ENCODE measurements around the gene THY1.

THY1 gene

DNA sequence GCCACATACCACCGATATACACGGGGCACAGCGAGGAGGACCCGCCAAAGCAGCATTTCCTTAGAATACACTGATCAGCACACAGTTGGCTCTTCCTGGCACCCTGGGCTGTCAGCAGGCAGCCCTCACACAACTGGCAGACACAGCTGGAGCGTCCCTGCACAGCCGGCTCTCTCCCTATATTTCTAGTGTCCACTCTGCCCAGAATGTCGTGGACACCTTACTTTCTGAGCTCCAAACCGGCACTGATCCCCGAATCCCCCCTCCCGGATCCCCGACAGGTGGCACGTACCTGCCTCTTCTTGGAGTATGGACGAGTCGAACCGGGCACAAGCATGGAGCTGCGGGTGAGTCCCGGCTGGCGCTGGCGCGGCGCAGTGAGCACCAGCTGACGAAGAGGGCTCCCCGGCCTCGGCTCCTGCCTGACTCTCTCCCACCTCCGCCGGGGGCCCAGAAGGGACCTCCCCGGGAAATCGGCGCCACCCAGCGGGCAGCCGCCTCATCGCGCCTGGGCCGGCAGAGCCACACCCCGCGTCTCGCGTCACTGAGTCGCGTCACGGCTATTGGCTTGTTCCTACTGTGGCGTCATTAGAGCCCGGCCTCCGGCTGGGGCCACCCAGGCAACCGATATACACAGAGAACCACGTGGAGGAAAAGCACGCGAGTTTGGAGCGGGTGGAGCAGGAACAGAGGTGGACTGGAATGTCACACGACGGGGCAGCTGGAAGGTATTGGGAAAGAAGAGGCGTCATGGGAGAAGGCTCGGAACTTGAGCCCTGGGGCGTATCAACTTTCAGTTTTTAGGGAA is 41.6 kb downstream of the THY1 start, which contains the start of gene USP2:
TSS of gene USP2 (minus strand) at position 510 of the 808 bp plus-strand sequence. CDS start 8,210 bp downstream, outside the sequence.
- DNase-seq (peak; percentile 99), ATAC-seq (peak; percentile 98)

DNA sequence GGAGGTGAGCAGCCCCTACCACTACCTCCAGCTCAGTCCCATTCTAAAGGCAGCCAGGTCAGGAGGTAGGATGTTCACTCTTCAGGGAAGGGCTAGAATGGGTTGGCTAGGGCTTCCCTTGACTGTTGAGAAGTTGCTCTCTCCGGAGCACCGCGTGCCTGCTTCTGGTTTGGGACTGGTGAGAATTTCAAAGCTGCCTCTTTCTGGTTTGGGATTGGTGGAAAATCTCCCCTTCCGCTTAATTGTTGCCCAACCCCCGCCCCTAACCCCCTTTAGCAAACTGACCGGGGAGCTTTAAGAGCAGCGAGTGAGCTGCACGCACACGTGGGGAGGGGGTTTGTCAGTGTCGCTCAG is 42.2 kb downstream of the THY1 start:
- no peak for ATAC-seq
- DNase-seq: no peak

DNA sequence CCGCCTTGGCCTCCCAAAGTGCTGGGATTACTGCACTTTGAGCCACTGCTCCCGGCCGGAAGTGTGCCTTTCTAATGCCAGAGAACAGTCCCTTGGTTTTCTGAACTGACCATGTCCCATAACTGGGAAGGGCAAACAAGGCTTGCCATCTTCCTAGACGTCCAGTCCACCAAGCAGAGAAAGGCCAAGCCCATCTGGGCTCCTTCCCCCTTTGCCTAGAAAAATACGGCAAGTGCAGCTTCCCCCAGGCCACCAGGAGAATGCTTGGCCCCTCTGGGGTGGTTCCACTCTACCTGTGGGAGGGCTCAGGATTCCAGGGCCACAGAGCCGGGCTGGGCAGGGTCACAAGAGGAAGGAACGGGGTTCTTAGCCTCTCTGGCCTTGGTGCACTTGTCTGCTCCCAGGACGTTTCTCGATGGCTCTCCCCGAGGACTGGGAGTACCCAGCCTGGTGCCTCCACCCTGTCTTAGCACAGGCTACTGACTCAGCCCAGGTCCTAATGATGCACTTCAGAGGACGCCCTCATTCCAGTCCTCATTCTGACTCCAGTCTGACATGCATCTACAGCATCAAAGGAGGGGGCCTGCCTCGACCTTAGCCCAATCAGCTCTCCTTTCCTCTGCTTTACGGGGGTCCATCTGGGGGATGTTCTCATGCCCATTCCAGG is 42.7 kb downstream of the THY1 start:
- no peak for ATAC-seq
- no peak for DNase-seq

DNA sequence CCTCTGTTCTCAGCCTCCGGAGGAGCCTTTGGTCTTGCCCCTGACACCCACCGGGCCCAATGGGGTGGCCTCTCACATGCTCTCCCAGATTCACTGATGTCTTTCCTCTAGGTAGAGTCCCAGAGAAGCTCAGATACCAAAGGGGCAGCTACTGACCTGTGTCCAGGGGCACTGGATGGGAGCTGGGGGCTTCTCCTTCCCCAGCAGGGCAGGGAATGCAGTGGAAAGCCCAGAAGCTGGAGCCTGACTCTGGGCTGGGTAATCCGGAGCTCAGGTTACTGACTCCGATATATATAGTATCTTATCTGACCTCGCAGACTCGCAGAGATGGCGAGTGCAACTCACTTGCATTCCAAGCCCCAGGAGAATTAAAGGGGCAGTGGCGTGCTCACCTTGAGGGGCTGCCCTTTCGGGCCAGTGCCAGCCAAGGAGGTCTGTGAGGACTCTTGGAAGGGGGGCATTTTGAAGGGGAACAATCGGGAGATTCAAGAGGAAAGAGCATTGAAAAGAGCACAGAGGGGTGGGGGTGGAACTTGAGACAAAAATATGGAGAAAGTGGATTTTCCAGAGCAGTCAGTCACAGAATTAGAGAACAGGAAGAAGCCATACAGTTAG is 44.0 kb downstream of the THY1 start:
- no peak for ATAC-seq
- no peak for DNase-seq

DNA sequence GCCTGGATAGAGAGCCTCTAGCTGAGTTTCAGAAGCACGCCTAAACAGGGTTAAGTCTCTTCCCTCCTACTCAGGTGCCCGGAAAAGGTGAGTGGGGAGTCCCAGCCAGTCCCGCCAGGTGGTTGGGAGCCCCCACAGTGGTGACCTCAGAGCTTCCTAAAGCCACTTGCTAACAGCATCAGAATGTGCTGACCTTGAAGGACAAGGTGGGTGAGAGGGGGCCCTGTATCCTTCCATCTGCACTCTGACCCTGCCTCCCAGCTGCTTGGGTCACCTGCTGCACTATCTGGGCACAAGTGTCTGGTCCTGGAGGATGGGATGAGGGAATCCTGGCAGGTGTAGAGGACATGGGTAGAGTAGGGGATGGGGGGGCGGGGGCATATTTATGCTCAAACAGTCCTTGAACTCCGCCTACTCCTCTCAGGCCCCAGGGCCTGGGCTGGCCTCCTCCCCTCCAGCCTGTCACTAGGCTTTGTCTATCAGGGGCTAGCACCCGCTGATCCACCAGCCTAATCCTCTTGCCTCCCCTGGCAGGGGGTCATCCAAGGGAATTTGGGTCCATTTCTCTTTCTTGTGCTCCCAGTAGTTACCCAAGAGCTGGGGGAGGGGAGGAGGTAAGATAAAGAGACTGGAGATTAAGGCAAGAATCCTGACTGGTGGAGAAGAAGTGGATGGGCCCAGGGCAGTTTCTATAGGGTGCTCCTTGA is 44.9 kb downstream of the THY1 start:
- DNase-seq (no peak), ATAC-seq (no peak)

DNA sequence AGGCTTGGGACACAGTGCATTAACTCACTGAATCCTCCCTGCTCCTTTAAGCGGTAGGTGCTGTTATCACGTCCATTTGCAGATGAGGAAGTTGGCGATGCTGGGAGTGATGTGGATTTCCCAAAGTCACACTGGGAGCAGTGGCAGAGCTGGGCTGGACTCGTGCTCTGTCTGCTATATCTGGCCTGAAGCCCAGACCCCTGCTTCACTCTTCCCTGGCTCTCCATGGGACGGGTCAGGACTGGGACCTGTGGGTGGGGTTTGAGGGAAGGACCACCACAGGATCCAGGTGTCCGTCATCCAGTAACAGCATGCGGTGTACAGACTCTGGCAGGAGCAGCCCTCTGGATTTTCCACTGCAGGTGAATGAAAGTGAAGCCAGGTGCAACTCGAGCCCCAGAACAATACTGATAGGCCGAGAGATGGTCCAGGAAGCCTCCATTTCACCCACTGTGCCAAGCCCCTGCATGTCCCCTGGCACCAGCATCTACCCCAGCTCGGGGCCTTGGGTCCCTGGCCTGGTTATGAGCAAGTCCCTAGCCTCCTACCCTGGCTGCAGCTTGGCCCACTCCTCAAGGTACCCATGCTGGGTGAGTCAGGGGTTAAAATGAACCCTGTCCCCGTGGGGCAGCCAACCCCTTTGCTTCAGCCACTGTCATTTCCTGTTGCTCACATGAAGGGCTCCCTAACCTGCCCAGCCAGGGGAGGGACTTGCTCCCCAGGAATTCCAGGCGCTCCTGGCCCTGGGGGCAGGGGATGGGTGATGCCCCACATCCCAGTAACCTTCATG is 45.7 kb downstream of the THY1 start:
- ATAC-seq (no peak), DNase-seq (no peak)

DNA sequence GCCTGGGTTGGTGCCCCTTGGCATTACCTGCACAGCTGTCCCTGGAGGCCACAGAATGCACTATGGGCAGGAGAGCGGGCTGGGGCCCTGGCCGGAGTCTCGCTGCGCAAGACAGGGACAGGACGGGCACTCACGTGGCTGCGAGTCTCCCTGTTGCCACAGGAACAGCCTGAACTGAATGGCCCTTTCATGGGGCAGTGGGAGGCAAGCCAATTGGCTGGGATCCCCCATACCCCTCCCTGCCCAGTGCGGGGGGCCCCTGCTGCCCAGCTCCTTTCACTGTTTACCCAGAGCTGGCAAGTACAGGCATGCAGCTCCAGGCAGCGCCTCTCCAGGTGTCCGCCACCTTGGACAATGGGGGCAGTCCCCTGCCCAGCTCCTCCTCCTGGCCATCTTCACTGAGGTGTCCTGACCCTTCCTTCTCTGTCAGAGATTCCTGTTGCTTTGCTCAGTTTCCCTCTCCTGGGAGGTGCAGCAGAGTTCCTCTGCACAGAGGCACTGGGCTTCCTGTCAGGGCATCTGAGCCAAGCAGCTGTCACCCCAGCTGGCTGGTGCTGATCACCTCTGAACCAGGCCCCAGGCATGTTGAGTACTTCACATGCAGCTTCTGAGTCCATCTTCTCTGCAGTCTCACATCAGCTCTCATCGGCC is 46.6 kb downstream of the THY1 start:
- ATAC-seq: no peak

DNA sequence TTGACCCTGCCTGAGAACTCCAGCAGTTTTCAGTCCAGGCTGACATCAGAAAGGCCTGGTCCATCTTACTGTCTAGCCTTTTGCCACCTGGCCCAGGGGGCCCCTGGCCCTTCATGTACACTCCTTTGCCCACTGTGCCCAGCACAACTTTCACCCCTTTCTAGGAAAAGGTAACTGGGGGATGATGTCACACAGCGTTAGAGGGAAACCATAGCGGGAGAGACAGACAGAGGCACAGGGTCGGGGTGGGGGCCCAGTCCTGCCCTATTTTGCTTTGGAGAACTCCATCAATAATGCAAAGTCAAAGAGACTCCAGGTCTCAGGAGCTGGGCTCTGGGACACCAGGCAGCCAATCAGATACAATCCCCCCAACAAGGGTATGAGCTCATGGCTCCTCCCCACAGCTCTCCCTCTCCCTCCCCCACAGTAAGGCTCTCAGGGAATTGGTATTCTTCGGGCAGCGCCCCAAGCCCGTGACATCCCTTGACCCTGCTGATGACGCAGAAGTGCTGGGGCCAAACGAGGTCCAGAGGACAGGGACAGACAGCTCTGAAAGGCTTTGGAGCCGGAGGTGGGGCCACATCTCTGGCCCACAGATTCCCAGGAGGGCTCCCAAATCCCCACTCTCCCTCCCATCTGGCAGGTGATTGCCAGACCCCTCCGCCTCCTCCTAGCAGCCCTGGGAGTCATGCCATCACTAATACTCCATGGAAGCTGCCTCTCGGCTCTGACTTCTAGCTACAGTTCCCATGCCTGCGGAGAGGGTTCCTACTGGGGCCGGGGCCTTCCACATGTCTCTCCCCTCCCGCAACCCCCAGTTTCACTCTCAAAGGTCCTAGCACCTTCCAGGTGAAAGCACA is 47.4 kb downstream of the THY1 start:
- DNase-seq (no peak), ATAC-seq (no peak)

More for the DNA sequence above, 46.6 kb downstream of the THY1 start:
- no peak for DNase-seq

DNA sequence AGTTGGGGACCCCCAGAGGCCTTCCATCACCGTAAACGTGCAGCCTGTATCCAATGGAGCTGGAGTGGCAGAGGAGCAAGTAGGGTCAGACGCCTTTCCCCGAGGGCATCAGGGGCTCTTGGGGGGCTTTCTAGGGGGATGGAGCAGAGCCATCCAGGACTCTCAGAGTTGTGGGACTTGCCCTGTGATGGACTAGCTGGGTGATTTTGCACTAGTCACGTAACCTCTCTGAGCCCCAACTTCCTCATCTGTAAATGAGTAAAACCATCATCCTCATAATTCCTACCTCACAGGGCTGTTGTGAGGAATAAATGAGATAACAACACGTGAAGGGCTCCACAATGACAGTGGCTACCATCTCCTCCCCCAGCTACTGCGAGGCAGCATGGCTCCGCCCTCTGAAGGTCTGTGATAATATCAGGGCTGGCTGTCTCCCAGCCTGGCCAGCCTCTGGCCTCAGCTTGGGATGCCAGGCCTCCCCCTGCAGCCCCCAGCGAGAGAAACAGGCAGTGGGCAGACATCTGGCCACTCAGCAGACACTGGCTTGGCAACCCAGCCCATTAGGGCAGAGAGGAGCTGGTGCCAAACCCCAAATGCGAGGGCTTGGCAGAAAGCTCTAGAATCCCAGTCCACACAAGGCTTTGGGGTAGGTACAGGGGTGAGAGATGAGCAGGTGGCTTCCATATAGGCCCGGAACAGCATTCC is 48.2 kb downstream of the THY1 start:
- ATAC-seq: no peak
- DNase-seq: no peak

DNA sequence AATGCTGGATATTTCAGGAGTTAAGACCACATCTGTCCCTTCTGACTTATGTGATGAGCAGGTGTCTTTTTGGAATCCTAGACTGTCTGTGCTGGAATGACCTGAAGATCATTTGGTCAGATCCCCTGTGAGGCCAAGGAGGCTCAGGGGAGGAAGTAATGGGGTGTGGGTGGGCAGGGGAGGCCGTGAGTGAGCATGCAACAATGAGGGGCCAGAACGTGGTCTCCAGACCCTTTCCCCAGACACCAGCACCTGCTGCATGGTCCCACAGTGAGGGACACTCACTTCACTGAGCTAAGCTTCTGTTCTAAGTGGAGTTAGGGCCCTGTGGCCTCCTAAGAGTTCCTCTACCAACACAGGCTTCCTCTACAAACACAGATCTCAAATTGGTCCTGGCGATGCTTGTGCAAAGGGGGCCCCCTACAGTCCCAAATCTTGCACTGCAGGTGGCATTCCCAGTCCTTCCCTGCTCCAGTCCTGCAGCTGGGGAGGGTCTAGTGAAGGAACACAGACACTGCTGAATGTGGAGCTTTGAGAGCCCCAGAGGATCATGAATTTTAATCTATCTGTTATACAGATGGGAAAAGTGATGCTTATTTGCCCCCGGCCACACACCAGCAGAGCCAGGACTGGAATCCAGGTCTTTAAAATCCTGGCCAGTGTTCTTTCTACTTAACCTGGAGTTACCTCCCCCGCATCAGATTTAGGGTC is 48.9 kb downstream of the THY1 start:
- peak; percentile 55 for DNase-seq
- ATAC-seq: peak; percentile 28

DNA sequence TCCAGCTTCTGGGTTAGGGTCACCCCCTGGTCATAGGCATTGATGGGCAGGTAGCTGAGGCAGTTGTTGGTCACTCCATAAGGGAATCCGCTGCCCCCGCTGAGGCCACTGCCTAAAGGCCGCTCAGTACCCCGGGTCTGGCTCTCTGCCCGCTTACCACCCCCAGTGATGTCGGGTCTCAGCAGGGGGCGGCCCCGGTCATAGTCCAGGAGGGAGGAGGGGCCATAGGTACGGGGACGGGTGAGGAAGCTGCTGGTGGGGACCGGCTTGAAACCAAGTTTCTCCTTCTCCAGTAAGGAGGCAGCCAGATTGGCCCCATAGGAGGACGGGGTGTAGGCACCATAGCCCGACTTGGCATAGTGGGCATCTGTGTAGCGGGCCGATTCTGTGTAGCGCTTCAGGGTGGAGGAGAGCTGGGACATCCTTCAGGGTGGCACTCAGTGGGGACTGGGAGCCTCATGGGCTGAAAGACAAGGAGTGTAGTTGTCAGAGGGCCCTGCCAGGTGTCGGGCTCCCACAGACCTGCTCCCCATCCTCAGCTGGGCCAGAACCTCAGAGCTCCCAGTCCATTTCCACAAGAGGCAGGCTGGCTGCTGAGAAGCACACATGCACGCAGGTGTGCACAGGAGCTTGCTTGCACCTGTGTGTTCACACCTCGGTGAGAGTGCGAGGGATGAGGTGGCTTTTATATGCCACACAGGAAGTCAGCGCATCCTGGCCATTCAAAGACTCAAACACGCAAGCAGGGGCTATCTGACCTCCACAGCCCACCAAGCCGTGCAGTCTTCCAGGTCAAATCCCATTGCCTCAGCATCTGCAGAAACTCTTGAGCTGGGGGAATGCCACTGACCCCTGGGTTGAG is 49.7 kb downstream of the THY1 start:
- DNase-seq (no peak), ATAC-seq (no peak)

DNA sequence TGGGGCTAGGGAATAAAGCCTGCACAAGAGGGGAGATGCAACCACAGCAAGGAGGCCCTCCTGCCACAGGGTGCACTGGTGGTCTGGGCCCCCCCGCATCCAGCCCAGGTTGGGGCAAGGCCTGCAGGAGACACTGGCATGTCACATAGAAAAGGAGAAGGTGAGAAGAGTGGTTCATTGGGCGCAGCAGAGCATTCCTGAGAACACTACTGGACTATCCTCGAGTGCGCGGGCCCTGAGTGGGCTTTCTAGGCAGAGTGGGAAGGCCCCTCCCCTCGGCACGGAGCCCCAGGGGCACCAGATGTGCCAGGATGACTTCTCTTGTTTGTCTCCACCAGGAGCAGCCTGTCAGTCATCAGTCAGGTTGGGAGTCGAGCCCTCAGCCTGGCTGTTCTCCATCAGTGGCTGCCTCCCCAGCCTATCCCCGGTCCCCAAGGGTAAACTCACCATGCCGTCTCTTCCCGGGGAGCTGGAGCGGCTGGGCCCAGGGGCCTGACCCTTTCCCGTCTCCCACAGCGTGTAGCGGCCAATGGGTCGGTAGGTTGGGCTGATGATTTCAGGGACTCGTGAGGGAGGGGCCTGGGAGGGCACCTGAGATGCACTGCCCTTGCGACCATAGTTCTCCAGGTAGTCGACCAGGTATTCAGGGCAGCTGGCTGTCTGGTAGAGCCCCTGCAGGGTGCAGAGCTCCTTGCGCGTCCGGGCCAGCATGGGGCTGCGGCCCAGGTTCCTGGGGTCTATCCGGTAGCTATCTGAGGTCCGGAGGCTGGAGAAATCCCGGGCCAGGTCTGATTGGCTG is 50.5 kb downstream of the THY1 start:
- DNase-seq (no peak), ATAC-seq (no peak)

DNA sequence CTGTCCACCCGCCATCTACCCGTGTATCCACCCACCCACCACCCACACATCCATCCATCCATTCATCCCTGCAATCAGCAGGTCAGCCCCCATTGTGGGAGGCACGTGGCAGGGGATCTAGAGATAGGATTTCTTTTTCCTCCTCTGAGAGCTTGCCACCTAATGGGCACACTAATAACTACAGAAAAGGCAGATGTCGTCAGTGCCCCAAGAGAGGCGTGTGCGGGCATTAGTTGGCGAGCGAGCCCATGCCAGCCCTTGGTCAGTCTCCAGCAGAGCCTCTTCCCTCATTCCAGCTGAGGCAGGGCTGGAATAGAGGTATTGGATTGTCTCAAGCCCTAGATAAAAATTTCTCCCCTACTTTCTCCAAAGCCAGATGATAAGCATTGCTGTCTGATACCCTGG is 51.2 kb downstream of the THY1 start:
- ATAC-seq (no peak), DNase-seq (no peak)

DNA sequence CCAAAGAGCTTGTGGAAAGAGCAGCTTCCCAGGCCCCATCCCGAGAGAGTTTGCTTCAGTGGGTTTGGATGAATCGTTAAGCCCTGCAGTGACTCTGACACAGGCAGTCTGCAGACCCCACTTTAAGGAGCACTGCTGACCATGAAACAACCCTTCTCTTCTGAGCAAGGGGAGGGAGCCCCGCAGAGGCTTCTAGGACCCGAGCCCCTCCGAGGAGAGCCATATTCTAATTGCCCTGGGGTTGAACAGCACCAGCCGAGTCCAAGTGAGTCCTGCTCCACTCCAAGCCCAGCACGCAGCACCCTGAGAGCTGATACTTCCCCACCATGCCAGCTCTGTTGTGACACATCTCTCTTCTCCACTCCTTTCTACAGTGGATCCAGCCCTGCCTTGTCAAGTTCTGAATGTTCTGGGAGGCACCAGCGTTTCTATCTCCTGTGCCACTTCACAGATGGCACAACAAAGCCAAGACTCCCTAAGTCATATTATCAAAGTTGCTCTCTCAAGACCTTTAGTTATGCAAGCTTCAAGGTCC is 51.8 kb downstream of the THY1 start:
- ATAC-seq (no peak), DNase-seq (no peak)

DNA sequence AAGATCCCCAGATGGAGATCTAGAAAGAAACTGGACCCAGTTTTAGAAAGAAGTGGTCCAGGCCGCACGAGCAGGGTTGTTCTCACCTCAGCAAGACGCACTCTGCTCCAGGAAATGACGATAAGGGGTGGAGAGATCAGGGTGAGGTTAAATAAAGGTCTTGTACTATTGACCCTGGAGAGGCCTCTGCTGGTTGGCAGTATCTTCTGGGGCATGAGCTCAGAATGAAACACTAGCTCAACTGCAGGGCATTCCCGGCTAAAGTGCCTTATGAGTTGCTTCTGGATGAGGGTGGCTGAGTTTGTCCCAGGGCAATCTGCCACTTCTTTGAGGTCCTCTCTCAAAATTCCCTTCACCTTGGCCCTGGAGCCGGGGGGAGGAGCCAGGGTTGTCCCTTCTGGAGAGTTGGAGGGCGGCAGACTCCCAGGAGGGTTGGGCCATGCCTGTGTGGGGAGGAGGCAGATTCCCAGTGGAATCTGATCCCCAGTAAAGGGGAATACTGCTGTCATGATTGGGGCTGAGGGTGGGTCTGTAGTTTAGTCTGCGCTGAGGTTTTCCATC is 52.4 kb downstream of the THY1 start:
- DNase-seq: no peak
- ATAC-seq: no peak

DNA sequence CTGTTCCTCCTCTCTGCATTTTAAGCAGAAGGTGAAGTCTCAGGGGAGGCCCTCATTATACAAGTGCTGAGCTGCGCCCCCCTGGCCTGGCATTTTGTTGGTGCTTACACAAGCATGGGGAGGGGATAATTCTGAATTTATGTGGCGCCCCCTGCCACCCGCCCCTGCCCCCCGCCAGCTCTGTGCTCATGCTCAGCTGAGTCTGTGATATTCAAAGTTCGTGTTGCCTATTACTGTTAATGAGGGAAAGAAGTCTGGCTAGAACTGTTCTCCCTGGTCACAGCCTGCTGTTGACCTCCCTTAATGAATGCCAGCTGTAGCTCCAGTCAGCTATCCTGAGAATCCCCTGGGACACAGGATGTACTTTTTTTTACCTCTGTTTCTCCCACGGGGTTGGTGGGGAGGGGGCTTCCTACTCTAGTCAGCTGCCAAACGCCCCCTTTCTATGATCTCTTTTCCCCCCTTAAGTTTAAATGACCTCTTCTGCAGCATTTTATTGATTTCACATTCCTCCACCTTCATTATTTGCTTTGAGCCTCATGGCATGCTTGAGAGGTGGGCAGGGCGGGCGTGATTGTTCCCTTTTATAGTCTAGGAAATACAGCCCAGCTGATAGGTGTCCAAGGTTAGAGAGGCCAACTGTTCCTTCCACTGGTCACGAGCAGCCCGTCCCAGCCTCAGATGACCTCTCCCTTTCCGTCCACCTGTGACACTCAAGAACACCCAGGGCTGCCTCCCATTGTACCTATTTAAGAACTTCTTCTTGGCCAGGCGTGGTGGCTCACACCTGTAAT is 53.6 kb downstream of the THY1 start:
- ATAC-seq (no peak), DNase-seq (no peak)

Measured in stimulated activated naive CD8-positive, alpha-beta T cell treated with anti-CD3 and anti-CD28 coated beads, Interleukin-15, Interleukin-2, amounts not matched to agents 100 U/mL and 50 U/mL, for 24 hours (primary cell).